Measurements from ENCODE around the gene OR11L1.

The OR11L1 gene

DNA sequence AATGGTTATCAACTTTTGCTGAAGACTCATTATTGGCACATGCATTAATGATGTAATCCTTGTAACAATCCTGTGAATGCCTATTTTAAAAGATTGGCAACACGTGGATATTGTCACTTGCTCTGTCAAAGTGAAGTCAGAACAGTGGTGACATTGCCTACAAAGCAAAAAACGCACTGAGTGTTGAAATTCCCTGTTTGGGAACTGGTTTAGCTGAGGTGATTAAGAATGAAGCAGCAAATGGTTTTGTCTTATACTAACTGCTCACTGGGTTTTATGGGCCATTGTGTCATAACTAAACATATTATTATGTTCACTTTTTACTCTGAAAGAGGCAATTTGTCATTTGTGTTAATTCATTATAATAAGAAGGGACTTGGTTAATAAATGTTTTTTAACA lies 29.1 kb downstream of the OR11L1 start:
- DNase-seq (ENCODE audit: low spot score) = no peak

DNA sequence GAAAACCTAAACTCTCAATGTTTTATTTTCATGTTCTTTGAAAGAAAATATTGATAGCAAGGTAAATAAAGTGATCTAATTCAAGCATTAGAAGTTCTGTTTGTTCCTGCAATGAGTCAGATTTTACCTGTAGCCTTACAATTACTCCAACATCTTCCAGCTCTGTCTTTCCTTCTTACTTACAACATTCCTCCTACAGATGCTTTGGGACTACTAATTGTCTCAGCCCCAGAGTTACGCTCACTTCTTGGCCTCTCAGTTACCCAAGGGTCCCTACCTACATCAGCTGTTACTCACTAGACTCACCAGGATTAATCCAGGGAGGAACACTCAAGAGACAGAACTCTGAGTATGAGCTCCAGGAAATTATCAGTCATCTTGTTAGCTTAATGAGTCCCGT lies 44.2 kb downstream of the OR11L1 start:
- DNase-seq (ENCODE audit: low spot score) = no peak
